ENCODE measurements around the gene SFTPA1.
"Not testable (repeated sequence)": the region's sequence is repeated elsewhere in the genome, so short reads cannot be mapped to it uniquely, and the experiment has no call there.

SFTPA1 gene

DNA sequence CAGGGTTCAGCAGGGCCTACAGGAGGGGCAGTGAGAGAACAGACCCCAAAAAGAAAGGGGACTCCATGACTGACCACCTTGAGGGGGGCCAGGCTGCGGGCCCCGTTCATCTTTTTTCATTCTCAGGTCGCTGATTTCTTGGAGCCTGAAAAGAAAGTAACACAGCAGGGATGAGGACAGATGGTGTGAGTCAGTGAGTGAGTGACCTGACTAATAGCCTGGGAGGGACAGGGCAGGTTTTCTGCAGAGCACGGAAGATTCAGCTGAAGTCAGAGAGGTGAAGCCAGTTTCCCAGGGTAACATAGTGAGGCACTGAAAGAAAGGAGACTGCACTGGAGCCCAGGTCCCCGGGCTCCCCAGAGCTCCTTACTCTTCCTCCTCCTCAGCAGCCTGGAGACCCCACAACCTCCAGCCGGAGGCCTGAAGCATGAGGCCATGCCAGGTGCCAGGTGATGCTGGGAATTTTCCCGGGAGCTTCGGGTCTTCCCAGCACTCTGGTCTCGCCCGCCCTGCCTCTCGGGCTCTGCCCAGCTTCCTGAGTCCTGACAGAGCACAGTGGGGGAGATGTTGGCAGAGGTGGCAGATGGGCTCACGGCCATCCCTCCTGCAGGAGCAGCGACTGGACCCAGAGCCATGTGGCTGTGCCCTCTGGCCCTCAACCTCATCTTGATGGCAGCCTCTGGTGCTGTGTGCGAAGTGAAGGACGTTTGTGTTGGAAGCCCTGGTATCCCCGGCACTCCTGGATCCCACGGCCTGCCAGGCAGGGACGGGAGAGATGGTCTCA, 646 bp downstream of the SFTPA1 start:
- not testable (repeated sequence) for DNase-seq

DNA sequence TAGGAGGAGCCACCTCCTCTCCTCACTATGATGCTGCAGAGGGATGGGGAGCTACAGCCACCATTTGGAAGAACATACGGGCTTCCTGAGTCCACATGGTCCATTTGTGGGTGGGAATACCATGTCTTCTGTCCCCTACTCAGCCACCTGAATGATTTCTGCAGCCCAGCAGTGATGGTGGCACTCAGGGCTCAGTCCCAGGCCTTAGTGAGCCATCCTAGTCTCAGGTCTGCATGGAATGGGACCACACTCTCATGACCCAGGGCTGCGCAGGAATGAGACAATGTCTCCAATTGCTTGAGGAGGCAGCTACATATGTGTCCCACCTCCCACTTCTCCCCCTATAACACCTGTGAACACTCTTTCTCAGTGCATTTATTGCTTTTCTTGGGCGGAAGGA, 4.8 kb downstream of the SFTPA1 start:
- no peak for DNase-seq

GRCh38 chr10:79616164-79616563, 5.4 kb downstream of the SFTPA1 start:
- no peak for DNase-seq

- not testable (repeated sequence) for DNase-seq
These were observed 12.9 kb downstream of the SFTPA1 start for GRCh38 chr10:79623663-79624062.

DNA sequence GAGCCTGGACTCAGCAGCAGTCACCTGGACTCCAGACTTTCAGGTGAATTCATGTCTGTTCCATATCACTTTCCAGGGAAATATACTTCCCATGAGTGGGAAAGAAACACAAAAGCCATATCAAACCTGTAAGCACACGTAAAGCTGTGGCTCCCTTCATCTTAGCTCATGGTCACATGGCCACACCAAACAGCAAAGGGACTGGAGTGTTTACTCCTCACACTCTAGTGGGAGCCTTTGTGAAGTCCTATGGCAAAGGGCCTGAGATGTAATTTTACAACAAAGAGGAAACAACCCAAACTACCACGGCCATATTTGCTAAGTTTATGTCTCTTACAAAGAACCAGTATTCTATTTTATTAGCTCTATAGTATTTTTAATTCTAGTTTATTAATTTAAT, 16.3 kb downstream of the SFTPA1 start:
- DNase-seq: no peak

DNA sequence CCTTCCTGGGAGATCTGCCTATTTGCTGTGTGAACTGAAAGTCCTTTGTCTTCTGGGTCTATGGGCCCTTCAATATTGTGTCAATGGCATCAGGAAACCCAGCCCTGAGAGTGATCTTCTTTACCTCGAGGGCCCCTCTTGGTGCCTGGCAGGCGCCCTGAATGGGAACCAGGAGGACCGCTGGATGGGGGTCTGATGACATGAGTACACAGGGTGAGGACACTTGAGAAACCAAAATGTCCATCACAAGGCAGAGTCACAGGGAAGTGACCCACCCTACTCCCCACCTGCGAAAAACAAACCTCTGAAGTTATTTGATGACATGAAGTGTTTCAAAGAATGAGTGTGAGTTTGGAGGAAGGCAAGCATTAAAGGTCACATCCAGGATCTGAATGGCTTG, 17.3 kb downstream of the SFTPA1 start:
- DNase-seq: no peak

- no peak for DNase-seq
These were observed 18.5 kb downstream of the SFTPA1 start for GRCh38 chr10:79628988-79629954.

DNA sequence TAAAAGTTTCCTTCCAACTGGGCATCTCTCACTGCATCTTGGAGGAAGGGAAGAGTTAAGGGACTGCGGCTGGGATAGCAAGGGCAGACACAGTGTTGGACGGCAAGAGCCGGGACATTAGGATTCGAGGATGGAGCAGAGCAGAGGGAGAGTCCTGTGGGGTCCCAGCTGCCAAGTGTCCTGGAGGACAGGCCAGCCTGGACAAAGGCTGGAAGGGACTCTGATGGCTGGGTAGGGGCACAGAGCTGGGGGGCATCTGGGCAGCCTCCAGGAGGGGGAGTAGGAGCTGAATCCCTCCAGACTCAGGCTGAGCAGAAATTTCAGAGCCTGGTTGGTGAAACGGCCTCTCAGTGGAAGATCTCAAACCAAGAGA, 19.2 kb downstream of the SFTPA1 start:
- DNase-seq: no peak

DNA sequence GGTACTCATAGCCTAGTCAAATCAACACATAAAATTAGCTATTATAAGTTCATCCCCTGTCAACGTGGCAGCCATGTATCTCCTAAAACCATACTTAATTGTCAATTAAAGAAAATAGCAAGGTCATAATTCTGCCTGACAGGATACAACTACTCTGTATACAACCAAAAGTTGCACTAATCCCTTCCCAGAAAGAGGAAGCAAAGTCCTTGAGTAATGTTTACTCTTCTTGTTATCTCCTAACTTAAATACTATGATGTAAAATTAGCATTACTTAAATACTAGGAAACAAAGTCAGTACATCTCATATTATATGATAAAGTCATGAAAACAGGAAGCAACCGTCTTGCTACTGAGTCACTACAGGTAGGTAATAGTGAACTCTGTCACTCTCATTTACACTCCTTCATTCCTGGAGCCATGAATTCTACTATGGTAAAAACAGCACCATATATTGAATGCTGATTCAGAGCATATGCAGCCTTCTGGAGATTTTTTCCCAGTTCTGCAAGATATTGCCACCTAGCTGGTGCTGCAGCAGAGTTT, 26.0 kb downstream of the SFTPA1 start:
- DNase-seq: not testable (repeated sequence)

- DNase-seq: no peak
These were observed 27.6 kb downstream of the SFTPA1 start for GRCh38 chr10:79638318-79638717.

GRCh38 chr10:79652695-79653094, 42.0 kb downstream of the SFTPA1 start:
- DNase-seq: not testable (repeated sequence)

DNA sequence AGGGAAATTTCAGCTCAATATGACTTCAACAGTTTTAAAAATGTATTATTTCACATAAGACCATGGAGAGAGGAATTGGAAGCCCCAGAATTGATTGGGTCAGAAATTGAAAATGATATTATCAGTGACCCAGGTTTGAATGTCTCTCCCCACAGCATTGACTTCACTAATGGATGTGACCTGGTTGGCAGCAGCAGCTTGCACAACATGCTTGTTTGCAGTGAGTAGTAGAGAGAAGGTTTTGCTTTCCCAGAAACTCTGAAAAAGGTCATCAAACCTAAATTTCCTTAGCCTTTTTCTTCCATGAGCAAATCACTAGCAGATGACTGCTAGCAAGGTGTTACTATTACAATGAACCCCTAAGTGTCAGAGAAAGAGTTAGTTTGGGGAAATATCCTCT, 52.5 kb downstream of the SFTPA1 start:
- not testable (repeated sequence) for DNase-seq

DNA sequence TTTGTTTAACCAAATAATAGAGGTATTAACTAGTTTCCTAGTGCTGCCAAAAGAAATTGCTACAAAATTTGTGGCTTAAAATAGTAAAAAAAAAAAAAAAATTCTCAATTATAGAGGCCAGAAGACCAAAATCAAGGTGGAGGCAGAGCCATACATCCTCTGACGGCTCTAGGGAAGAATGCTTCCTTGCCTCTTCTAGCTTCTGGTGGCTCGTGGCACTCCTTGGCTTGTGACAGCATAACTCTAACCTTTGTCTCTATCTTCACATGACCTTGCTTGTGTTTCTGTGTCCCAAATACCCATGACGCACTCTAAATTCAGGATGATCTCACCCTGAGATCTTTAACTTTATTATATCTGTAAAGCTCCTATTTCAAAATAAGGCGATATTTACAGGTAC, 53.9 kb downstream of the SFTPA1 start:
- DNase-seq: not testable (repeated sequence)
